Panc1 (cell line): ENCODE results near the gene RCN1. TPM values are rescaled to one million over a fixed set of nuclear protein-coding genes. Genes with fewer than 3 reads are reported as not detected.

Experiments
- ATAC-seq: fragments of 200-7000 bp; cut with Tn5 transposase; 2 replicates; pipeline ENCODE4 v1.9.1; 2020; ENCODE audit warnings: mild to moderate bottlenecking, moderate library complexity
- BruUV-seq: library from RNA; stranded (reverse); fragments of 400-500 nt; replicated peaks from 2 replicates; lab custom pipeline; 2021; lab: Mats Ljungman, UMichigan
- CTCF ChIA-PET: fragments of 300-600 bp; sonication (Branson Sonifier 250); formaldehyde crosslinking; loops from one replicate; lab custom pipeline; 2022; ENCODE audit warnings: antibody characterized with exemption; lab: Charles Lee
- POLR2A ChIA-PET: fragments of 300-600 bp; sonication (Branson Sonifier 250); formaldehyde crosslinking; loops from one replicate; lab custom pipeline; 2022; ENCODE audit warnings: antibody characterized with exemption; lab: Charles Lee
- DNase-seq: peaks from one replicate; pipeline ENCODE4 v3.0.0-alpha.2; 2010; ENCODE audit warnings: low read depth, low spot score
- H3K27ac ChIP-seq: 2 replicates; pipeline ENCODE4 v1.5.1; 2011; ENCODE audit warnings: mild to moderate bottlenecking, low read length, inconsistent platforms
- H3K27me3 ChIP-seq: fragments of 200-500 bp; sonication (Bioruptor generic); 2 replicates; pipeline ENCODE4 v1.6.0; 2014; ENCODE audit warnings: low read length, inconsistent platforms; ENCODE audit not compliant: control insufficient read depth, insufficient read depth
- H3K36me3 ChIP-seq: fragments of 200-500 bp; sonication (Bioruptor generic); 2 replicates; pipeline ENCODE4 v1.5.1; 2014; ENCODE audit warnings: inconsistent platforms, mild to moderate bottlenecking, low read length, moderate library complexity; ENCODE audit not compliant: control insufficient read depth, insufficient read depth
- H3K4me1 ChIP-seq: 2 replicates; pipeline ENCODE4 v1.5.1; 2011; ENCODE audit warnings: inconsistent platforms, mild to moderate bottlenecking, low read length, moderate library complexity; ENCODE audit not compliant: control insufficient read depth, insufficient read depth
- H3K4me3 ChIP-seq, 2 experiments: 2 replicates each; pipeline ENCODE4 v1.5.1; 2011 to 2012; ENCODE audit warnings: low read depth in 2 of 2, low read length in 2 of 2, mild to moderate bottlenecking in 2 of 2, inconsistent platforms in 1 of 2, moderate library complexity in 1 of 2
- H3K9me3 ChIP-seq: fragments of 200-500 bp; sonication (Bioruptor generic); 2 replicates; pipeline ENCODE4 v1.5.1; 2014; ENCODE audit warnings: low read depth, mild to moderate bottlenecking, inconsistent platforms, low read length, moderate library complexity; ENCODE audit not compliant: control insufficient read depth, insufficient read depth
- POLR2AphosphoS5 ChIP-seq: IDR thresholded peaks from 2 replicates; pipeline ENCODE4 v1.6.1; 2012; ENCODE audit warnings: mild to moderate bottlenecking, low read depth, low read length, moderate library complexity
- SIN3A ChIP-seq: IDR thresholded peaks from 2 replicates; pipeline ENCODE4 v1.6.1; 2012; ENCODE audit warnings: low read depth, mild to moderate bottlenecking, low read length, moderate library complexity, borderline replicate concordance; ENCODE audit not compliant: insufficient read depth
- TCF7L2 ChIP-seq: IDR thresholded peaks from 2 replicates; pipeline ENCODE4 v1.6.1; 2011; ENCODE audit warnings: mild to moderate bottlenecking, low read depth, low read length, inconsistent platforms
- in situ Hi-C: cut with HindIII; loops from 2 replicates; pipeline ENCODE4 v1.10.0; 2016; ENCODE audit warnings: low sequenced_read_pairs, low pct_unique_long_range_greater_than_20kb
- intact Hi-C: fragments of 100-400 bp; cut with micrococcal nuclease; formaldehyde crosslinking; loops from one replicate; pipeline ENCODE4 v1.10.0; 2022; ENCODE audit not compliant: unreplicated experiment
- total RNA-seq: library from RNA; stranded (reverse); gene quantifications from one replicate; pipeline ENCODE4 v1.2.1, GENCODE V29; 2021; ENCODE audit not compliant: unreplicated experiment
- TF ChIP-seq, protein P1 (sequence below): fragments of 450-650 bp; IDR thresholded peaks from 2 replicates; pipeline ENCODE4 v1.5.1; 2017; ENCODE audit warnings: mild to moderate bottlenecking
- TF ChIP-seq, protein P2 (sequence below), 2 experiments: IDR thresholded peaks; 2 replicates each; pipeline ENCODE4 v1.6.1; 2011 to 2012; ENCODE audit warnings: low read depth in 2 of 2, control low read depth in 1 of 2, low read length in 1 of 2, mild to moderate bottlenecking in 1 of 2, moderate library complexity in 1 of 2; ENCODE audit not compliant: insufficient read depth in 1 of 2

RCN1 gene
- total RNA-seq, 1 experiment from 2014 or later: 120 TPM

DNA sequence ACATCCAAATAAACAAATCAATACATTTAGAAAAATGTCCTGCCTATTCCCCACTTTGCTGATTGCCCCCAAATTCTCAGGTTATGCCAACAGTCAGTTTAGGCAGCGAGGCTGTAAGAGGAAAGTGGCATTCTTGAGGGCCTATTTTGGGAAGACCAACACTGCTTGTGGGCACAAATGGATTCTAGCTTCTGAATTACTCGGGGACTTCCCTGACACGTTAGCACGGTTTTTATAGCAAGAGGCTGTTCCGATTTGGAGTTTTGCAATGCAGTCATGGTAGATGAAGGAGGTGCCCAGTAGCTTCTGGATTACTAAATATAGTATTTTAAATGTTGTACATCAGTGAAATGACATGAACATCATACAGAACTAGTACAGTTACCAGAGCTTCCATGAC, 13.1 kb downstream of the RCN1 start:
- no peaks in the 10 kb centered on the region for H3K27me3 ChIP-seq
- no TSS peak for BruUV-seq
- no peaks in the 10 kb centered on the region for H3K4me1 ChIP-seq
- H3K36me3 ChIP-seq: peaks cover 3% of the 10 kb centered on the region; the same call in 1 of the 2 replicates
- ATAC-seq: no peak
- POLR2A ChIA-PET: no interaction called here
- H3K27ac ChIP-seq: no peak overlapping the region
- intact Hi-C loops (no loop called here), in situ Hi-C loops (no loop called here)
- TF ChIP-seq, protein P1, sequence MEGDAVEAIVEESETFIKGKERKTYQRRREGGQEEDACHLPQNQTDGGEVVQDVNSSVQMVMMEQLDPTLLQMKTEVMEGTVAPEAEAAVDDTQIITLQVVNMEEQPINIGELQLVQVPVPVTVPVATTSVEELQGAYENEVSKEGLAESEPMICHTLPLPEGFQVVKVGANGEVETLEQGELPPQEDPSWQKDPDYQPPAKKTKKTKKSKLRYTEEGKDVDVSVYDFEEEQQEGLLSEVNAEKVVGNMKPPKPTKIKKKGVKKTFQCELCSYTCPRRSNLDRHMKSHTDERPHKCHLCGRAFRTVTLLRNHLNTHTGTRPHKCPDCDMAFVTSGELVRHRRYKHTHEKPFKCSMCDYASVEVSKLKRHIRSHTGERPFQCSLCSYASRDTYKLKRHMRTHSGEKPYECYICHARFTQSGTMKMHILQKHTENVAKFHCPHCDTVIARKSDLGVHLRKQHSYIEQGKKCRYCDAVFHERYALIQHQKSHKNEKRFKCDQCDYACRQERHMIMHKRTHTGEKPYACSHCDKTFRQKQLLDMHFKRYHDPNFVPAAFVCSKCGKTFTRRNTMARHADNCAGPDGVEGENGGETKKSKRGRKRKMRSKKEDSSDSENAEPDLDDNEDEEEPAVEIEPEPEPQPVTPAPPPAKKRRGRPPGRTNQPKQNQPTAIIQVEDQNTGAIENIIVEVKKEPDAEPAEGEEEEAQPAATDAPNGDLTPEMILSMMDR: no peak
- TF ChIP-seq SIN3A (no peak), TCF7L2 (no peak), POLR2AphosphoS5 (no peak)
- TF ChIP-seq, protein P2, sequence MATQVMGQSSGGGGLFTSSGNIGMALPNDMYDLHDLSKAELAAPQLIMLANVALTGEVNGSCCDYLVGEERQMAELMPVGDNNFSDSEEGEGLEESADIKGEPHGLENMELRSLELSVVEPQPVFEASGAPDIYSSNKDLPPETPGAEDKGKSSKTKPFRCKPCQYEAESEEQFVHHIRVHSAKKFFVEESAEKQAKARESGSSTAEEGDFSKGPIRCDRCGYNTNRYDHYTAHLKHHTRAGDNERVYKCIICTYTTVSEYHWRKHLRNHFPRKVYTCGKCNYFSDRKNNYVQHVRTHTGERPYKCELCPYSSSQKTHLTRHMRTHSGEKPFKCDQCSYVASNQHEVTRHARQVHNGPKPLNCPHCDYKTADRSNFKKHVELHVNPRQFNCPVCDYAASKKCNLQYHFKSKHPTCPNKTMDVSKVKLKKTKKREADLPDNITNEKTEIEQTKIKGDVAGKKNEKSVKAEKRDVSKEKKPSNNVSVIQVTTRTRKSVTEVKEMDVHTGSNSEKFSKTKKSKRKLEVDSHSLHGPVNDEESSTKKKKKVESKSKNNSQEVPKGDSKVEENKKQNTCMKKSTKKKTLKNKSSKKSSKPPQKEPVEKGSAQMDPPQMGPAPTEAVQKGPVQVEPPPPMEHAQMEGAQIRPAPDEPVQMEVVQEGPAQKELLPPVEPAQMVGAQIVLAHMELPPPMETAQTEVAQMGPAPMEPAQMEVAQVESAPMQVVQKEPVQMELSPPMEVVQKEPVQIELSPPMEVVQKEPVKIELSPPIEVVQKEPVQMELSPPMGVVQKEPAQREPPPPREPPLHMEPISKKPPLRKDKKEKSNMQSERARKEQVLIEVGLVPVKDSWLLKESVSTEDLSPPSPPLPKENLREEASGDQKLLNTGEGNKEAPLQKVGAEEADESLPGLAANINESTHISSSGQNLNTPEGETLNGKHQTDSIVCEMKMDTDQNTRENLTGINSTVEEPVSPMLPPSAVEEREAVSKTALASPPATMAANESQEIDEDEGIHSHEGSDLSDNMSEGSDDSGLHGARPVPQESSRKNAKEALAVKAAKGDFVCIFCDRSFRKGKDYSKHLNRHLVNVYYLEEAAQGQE (IDR thresholded peaks at IDR 0.05; ENCODE audit: insufficient read depth in 1 of 2, low read depth in 2 of 2, low read length in 1 of 2): no peak
- no peak overlapping the region for H3K4me3 ChIP-seq
- H3K9me3 ChIP-seq: no peaks in the 10 kb centered on the region
- CTCF ChIA-PET: no interaction called here
- DNase-seq: no peak

DNA sequence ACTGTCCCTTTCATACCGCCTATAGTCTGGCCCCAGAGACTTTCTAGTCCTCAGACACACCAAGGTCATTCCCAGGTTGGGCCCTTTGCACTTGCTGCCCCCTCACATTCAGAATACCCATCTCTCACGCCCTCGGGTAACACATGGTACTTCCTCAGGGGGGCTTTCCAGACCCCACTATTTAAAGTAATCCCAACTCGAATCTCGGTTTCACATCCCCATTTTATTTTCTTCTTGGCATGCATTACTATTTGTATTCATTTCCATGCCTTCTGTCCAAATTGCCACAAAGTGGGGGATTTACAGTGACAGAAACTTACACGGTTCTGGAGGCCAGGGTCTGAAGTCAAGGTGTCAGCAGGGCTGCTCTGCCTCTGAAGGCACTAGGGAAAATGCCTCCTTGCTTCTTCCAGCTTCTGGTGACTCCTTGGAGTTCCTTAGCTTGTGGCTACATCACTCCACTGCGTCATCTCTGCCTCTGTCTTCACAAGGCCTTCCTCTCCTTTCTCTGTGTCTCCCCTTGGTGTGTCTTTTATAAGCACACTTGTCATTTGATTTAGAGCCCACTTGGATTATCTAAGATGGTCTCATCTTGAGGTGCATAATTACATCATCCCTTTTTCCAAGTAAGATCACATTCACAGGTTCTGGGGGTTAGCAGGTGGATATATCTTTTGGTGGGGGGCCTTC, 15.1 kb downstream of the RCN1 start:
- POLR2A ChIA-PET: no interaction called here
- in situ Hi-C loops: no loop called here

More for the DNA sequence above, 15.1 kb downstream of the RCN1 start:
- DNase-seq (no peak), ATAC-seq (no peak)
- CTCF ChIA-PET: no interaction called here
- H3K4me1 ChIP-seq: no peaks in the 10 kb centered on the region
- no TSS peak for BruUV-seq
- H3K9me3 ChIP-seq: no peaks in the 10 kb centered on the region
- H3K4me3 ChIP-seq: no peak overlapping the region
- no peaks in the 10 kb centered on the region for H3K27me3 ChIP-seq
- no peak overlapping the region for H3K27ac ChIP-seq
- H3K36me3 ChIP-seq: peaks cover 3% of the 10 kb centered on the region; the same call in 1 of the 2 replicates
- TF ChIP-seq, protein P1: no peak
- TF ChIP-seq TCF7L2: no peak
- no peak for TF ChIP-seq SIN3A
- TF ChIP-seq, protein P2 (IDR thresholded peaks at IDR 0.05; ENCODE audit: insufficient read depth in 1 of 2, low read depth in 2 of 2, low read length in 1 of 2): no peak
- no peak for TF ChIP-seq POLR2AphosphoS5
- intact Hi-C loops: no loop called here
